Measurements from ENCODE around the gene TAF9B.
"Not testable (repeated sequence)": the region's sequence is repeated elsewhere in the genome, so short reads cannot be mapped to it uniquely, and the experiment has no call there.

TAF9B gene, protein sequence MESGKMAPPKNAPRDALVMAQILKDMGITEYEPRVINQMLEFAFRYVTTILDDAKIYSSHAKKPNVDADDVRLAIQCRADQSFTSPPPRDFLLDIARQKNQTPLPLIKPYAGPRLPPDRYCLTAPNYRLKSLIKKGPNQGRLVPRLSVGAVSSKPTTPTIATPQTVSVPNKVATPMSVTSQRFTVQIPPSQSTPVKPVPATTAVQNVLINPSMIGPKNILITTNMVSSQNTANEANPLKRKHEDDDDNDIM

DNA sequence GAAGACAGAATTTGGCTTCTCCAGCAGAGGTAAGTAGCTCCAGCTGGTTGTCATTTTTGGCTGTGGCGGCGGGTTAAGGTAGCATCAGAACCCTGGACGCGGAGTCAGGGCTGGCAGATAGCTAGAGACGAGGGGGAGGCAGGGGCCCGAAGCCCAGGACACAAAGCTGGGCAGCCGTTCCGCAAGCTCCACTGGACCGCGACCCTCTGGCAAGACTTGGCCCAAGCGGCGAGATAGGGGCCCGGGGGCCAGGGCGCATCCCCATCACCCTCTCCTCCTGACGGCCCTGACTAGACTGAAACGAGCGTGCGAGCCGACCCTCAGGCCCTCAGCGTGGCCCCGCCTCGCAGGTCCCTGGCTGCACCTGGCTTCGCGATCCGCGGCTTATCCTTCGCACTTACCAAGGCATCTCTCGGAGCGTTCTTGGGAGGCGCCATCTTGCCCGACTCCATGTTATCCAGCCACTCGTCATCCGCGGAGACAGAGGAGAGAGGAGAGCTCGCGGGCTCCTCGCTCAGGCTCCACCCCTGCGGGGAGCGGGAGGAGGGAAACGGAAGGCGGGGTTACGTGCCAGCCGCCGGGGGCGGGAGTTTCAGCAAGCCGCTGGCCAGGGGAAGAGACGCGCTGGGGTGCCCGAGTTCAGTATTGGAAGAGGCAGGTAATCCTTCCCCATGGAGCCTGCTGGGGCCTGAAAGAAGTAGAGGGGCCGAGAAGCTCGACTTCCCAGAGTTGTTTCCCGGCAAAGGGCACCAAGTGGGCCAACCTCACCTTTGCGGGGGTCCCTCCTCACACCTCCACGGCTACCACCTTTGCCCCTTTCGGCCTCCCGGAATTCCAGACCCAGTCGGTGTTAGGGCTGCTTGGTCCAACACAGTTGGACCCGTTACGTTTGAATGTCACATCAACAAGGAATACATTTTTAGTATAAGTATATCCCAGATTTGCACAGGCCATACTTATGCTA, at the start of gene TAF9B:
Gene TAF9B, minus strand, starts transcription at position 491 of the 964 bp plus-strand sequence. Its CDS starts 39 bp downstream, at position 452.
- peak; percentile 51 for DNase-seq (ENCODE audit: low read depth)

DNA sequence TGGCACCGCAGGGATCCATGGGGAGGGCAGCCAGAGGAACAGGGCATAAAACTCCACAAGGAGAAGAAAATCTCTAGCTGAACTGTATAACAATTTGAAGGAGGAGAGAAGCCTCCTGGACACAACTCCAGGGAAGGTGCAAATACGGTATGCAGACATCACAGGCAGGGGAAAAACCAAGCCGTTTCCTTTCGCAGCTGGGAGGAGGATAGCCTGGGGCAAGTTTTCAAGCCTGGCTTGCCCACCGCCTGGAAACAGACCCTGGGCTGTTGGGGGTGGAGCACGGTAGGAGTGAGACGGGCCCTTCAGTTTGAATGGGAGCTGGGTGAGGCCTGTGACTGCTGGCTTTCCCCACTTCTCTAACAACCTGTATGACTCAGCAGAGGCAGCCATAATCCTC, 43.4 kb upstream of the TAF9B start:
- no peak for DNase-seq (ENCODE audit: low read depth)

GRCh38 chrX:78181307-78181706, 41.9 kb upstream of the TAF9B start:
- no peak for DNase-seq (ENCODE audit: low read depth)

DNA sequence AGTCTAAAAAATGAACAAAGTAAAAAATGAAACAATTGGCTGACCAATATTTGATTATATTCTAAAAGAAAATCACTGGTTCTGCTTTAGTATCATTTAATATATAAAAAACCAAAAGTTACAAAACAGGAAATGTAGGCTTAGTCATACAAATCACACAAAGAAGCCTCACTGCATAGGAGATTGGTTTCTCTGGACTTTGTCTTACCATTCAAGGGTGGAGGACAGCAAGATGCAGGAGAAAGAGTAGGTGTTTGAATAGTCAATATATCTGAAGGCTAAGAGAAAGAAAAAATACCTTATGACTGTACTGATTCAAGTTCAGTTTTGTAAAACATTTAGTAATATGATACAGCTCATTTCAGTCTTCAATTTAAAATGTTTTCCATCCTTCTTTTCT, 28.6 kb upstream of the TAF9B start:
- DNase-seq (ENCODE audit: low read depth), result no peak

- DNase-seq (ENCODE audit: low read depth), result no peak
These were observed 26.0 kb upstream of the TAF9B start for GRCh38 chrX:78165425-78165824.

DNA sequence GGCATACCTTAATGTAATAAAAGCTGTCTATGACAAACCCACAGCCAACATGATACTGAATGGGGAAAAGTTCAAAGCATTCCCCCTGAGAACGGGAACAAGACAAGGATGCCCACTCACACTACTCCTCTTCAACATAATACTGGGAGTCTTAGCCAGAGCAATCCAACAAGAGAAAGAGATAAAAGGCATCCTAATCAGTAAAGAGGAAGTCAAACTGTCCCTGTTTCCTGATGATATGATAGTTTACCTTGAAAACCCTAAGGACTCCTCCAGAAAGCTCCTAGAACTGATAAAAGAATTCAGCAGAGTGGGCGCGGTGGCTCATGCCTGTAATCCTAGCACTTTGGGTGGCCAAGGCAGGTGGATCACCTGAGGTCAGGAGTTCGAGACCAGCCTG, 23.7 kb upstream of the TAF9B start:
- not testable (repeated sequence) for DNase-seq (ENCODE audit: low read depth)

- DNase-seq (ENCODE audit: low read depth), result not testable (repeated sequence)
These were observed 21.3 kb upstream of the TAF9B start for GRCh38 chrX:78160711-78161110.

DNA sequence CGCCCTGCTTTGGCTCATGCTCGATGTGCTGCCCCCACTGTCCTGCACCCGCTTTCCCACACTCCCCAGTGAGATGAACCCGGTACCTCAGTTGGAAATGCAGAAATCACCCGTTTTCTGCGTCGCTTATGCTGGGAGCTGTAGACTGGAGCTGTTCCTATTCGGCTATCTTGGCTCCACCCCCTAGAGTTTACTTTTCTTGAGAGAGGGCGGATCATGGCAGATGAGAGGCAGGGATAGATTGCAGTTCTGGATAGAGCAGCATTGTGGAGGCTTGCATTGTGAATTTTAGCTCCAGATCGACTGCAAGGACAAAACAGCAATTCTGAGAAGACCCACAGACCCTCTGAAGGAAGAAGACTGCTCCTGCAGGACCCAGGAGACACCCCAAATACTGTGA, 18.4 kb upstream of the TAF9B start:
- DNase-seq (ENCODE audit: low read depth), result not testable (repeated sequence)

- DNase-seq (ENCODE audit: low read depth), result not testable (repeated sequence)
These were observed 17.9 kb upstream of the TAF9B start for GRCh38 chrX:78157373-78157772.

DNA sequence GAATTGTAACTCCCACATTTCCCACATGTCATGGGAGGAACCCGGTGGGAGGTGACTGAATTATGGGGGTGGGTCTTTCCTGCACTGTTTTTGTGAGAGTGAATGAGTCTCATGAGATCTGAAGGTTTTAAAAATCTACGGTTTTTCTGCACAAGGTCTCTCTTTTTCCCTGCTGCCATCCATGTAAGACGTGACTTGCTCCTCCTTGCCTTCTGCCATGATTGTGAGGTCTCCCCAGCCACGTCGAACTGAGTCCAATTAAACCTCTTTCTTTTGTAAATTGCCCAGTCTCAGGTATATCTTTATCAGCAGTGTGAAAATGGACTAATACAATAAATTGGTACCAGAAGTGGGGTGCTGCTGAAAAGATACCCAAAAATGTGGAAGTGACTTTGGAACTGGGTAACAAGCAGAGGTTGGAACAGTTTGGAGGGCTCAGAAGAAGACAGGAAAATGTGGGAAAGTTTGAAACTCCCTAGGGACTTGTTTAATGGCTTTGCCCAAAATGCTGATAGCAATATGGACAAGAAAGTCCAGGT, 7.6 kb upstream of the TAF9B start:
- DNase-seq (ENCODE audit: low read depth), result not testable (repeated sequence)

DNA sequence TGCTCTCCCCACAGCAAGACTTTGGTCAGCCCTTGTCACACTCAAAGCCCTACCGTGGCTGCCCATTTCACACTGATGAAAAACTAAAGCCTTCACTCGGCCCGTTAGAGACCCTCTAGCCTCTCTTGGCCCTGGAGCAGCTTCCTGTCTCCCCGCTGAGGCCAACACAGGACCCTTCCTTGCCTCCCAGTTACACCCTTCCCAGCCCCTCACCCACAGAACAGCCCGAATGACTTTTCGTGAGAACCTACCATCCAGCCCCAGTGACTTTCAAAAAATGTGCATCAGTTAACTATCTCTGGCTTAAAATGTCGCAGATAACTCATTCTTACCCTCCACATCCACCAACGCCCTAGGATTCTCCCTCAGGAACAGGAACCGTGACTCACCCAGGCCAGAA, 756 bp upstream of the TAF9B start:
- DNase-seq (ENCODE audit: low read depth), result no peak

DNA sequence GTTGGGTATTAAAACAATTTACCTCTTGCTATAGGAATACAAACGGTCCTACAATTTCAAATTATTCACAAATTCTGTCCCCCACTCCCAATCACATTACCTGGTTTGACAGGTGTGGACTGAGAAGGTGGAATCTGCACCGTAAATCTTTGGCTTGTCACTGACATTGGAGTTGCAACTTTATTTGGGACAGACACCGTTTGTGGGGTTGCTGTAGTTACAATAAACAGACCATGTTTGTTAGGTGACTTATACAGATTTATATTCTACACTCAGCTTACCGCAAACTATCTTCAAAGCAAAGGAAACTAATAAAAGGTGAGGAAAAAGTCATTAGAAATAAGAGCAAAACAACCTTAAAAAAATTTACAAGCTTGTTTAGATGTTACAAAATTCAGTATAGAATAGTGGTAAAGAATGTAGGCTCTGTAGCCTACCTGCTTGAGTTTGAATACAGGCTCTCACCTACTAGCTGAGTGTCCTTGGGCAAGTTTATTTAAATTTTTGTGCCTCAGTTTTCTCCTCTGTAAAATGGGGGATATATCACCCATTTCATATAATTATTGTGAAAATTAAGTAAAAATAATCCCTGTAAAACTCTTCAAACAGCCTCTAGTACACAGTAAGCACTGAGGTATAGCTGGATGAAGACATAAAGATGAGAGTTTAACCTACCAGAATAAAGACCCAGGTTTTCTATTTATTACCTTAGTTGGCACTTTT, 6.1 kb downstream of the TAF9B start:
- no peak for DNase-seq (ENCODE audit: low read depth)

GRCh38 chrX:78131117-78131516, 8.3 kb downstream of the TAF9B start:
- DNase-seq (ENCODE audit: low read depth), result no peak

- DNase-seq (ENCODE audit: low read depth), result no peak
These were observed 9.1 kb downstream of the TAF9B start for GRCh38 chrX:78130396-78130795.

- DNase-seq (ENCODE audit: low read depth), result no peak
These were observed 9.7 kb downstream of the TAF9B start for GRCh38 chrX:78129714-78130113.

DNA sequence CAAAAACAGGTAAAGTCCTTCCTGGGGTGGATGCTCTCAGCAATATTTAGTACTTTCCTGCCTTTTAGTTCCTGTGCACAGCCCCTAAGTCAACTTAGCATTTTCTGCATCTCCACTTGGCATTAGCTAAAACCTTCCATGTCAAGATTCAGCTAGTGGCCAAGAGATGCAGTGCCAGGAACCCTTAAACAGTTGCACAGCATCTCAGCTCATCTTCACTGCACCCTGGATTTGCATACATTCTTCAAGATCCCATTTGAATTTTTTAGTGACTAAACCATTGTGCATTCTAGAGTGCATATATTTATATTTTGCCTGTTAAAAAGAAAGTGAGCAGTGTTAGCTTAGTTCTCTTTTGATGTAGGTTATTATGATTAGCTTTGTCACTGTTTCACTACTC, 13.7 kb downstream of the TAF9B start:
- not testable (repeated sequence) for DNase-seq (ENCODE audit: low read depth)

DNA sequence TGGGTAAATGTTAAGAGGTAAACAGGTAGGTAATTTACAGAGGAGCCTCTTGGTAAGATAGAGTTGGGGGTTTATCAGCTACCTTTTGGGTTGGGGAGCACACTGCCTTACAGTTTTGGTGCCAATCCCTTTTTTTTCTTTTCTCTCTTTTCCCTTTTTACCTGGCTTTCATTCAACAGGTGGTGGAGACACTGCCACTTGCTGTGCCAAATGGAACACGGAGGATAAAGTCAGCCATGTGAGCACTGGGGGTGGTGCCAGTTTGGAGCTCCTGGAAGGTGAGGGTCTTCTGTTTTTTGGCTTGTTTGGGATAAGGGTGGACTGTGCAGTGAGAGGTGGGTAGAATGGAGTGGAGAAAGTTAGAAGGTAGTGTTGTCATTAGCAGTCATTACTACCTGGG, 14.3 kb downstream of the TAF9B start:
- DNase-seq (ENCODE audit: low read depth), result no peak

DNA sequence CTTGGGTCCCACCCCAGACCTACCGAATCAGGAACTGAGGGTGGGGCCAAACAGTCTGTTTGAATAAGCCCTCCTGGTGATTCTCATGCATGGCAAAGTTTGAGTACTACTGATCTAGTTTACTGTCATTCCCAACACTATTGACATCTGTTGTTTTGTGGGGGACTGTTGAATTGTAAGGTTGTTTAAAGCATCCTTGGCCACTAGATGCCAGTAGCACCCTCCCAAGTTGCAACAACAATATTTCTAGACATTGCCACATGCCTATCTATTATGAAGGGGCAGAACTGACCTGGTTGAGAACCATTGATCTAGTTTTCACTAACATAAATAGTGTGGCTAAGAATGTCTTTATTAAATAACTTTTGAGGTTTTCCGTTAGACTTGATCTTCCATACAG, 15.1 kb downstream of the TAF9B start:
- DNase-seq (ENCODE audit: low read depth), result no peak

DNA sequence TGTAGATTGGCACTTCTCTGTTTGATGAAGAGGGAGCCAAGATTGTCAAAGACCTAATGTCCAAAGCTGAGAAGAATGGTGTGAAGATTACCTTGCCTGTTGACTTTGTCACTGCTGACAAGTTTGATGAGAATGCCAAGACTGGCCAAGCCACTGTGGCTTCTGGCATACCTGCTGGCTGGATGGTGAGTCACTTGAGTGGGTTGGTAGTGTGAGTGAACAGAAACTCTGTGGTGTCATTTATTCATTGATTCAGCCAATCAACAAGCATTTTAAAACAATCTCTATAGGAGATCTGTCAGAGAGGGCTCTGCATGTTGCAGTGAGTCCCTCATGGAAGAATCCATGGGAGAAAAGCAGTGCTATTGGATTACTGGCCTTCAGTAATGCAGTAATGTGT, 16.3 kb downstream of the TAF9B start:
- no peak for DNase-seq (ENCODE audit: low read depth)

DNA sequence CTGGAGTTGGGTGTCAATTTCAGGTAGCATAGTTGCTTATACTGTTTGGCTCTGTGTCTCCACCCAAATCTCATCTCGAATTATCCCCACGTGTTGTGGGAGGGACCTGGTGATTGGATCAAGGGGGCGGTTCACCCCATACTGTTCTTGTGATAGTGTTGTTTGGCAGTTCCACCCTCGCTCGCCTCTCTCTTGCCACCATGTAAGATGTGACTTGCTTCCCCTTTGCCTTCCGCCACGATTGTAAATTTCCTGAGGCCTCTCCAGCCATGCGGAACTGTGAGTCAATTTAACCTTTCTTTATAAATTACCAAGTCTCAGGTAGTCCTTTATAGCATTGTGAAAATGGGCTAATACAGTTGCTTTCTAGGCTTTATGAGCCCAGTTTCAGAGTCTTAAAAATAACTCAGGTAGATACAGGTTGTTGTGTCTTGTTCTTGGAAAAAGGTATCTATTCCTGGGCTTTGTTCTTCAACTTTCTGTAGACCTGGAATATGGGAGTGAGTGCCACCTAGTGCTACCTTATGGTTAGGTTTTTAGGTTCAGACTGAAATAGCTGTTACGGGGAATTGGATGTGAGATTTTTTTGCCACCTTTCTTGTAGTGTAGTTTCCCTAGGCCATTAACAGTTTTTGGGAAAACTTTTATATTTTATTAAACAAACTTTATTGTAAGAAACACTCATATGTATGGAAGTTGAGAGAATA, 19.8 kb downstream of the TAF9B start:
- DNase-seq (ENCODE audit: low read depth), result no peak

GRCh38 chrX:78118628-78119027, 20.8 kb downstream of the TAF9B start:
- DNase-seq (ENCODE audit: low read depth), result no peak

DNA sequence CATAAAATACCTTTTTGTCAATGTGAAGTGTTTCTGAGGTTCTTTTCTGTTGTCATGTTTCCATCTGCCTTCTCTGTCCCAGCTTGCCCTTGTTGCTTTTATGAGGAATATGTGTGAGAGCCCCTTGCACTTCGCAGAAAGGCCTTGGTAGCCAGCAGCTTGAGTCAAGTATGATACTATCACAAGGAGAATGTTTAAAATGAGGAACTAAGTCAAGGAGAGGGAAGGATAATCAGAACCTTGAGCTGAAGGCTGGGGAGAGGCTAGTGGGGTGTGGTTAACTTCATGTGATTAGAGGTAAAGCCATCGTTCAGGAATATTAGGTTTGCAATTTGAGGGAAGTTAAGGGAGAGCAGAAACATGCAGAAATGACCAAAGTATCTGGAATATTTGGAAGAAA, 22.7 kb downstream of the TAF9B start:
- no peak for DNase-seq (ENCODE audit: low read depth)
